SU-DHL-6 (cell line): ENCODE results near the gene CYB5A.

ENCODE experiments used
- H2AFZ ChIP-seq: fragments of 200-600 bp; sonication (generic); 2 replicates; pipeline ENCODE4 v1.6.1; 2014; ENCODE audit warnings: low read depth, mild to moderate bottlenecking, moderate library complexity, mixed read lengths, antibody characterized with exemption, low read length; ENCODE audit not compliant: severe bottlenecking
- H3F3A ChIP-seq: fragments of 200-600 bp; shearing (Covaris generic); 2 replicates; pipeline ENCODE4 v1.6.0; 2016; ENCODE audit warnings: antibody characterized with exemption, mild to moderate bottlenecking; ENCODE audit not compliant: insufficient read depth
- H3K27ac ChIP-seq: fragments of 200-600 bp; sonication (generic); 2 replicates; pipeline ENCODE4 v1.5.1; 2016; ENCODE audit warnings: low read depth, mild to moderate bottlenecking, low read length, moderate library complexity, mixed read lengths
- H3K27me3 ChIP-seq: fragments of 200-600 bp; sonication (generic), shearing (Covaris generic); 2 replicates; pipeline ENCODE4 v1.6.0; 2014; ENCODE audit warnings: mild to moderate bottlenecking, low read length
- H3K36me3 ChIP-seq: fragments of 200-600 bp; sonication (generic); 2 replicates; pipeline ENCODE4 v1.6.1; 2014; ENCODE audit warnings: mild to moderate bottlenecking, low read length, mixed read lengths
- H3K4me2 ChIP-seq: fragments of 300-600, 200-600 bp; shearing (Covaris generic), sonication (generic); 2 replicates; pipeline ENCODE4 v1.6.0; 2014; ENCODE audit warnings: low read length, low read depth, mild to moderate bottlenecking; ENCODE audit not compliant: poor library complexity, severe bottlenecking
- H3K4me3 ChIP-seq: fragments of 200-600 bp; sonication (generic); 2 replicates; pipeline ENCODE4 v1.5.1; 2014; ENCODE audit warnings: antibody characterized with exemption, low read length, mild to moderate bottlenecking, mixed read lengths; ENCODE audit not compliant: insufficient read depth, poor library complexity, severe bottlenecking
- H3K79me2 ChIP-seq: fragments of 200-600 bp; sonication (generic); 2 replicates; pipeline ENCODE4 v1.6.1; 2014; ENCODE audit warnings: mild to moderate bottlenecking, low read length, moderate library complexity; ENCODE audit not compliant: insufficient read depth
- H3K9ac ChIP-seq: fragments of 200-600 bp; sonication (generic); 2 replicates; pipeline ENCODE4 v1.7.0; 2014; ENCODE audit warnings: mild to moderate bottlenecking, low read length
- H3K9me2 ChIP-seq: fragments of 200-600 bp; sonication (generic); replicated peaks from 2 replicates; pipeline ENCODE4 v1.6.1; 2014; ENCODE audit warnings: low read length; ENCODE audit not compliant: insufficient read depth
- H3K9me3 ChIP-seq: fragments of 200-600 bp; sonication (generic); 2 replicates; pipeline ENCODE4 v1.6.1; 2014; ENCODE audit warnings: low read length, mixed read lengths; ENCODE audit not compliant: insufficient read depth
- H4K20me1 ChIP-seq: fragments of 200-600 bp; sonication (generic); 2 replicates; pipeline ENCODE4 v1.6.1; 2014; ENCODE audit warnings: low read depth, mild to moderate bottlenecking, antibody characterized with exemption, low read length, moderate library complexity, mixed read lengths
- EZH2phosphoT487 ChIP-seq: fragments of 200-600 bp; sonication (generic), shearing (Covaris generic); conservative IDR thresholded peaks from 2 replicates; pipeline ENCODE4 v1.6.1; 2018; ENCODE audit warnings: mild to moderate bottlenecking, antibody characterized with exemption, low read length, moderate library complexity, mixed read lengths
- TF ChIP-seq, protein P1 (sequence below): fragments of 200-600 bp; sonication (generic); IDR thresholded peaks from one replicate; pipeline ENCODE4 v1.5.1; 2017; ENCODE audit warnings: antibody characterized with exemption, mild to moderate bottlenecking, low read length, moderate library complexity; ENCODE audit not compliant: insufficient read depth, poor library complexity, severe bottlenecking

CYB5A gene

DNA sequence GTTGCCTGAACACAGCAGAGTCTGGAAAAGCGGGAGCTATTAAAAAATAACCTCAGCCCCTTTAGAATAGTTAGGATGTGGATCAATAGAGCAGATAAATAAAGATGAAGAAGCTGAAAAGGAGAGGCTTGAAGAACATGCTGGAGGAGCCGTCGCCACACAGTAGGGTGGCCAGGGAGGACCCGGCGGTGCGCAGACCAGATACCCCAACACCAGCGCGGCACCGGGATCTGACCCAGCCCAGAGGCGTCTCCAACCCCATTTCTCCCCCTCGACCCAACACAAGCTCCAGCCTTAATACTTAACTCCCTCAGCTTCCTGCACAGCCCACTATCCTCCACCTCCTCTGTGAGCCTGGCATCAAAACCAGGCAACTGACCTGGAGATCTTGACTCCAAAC, 16.0 kb downstream of the CYB5A start:
- TF ChIP-seq, protein P1, sequence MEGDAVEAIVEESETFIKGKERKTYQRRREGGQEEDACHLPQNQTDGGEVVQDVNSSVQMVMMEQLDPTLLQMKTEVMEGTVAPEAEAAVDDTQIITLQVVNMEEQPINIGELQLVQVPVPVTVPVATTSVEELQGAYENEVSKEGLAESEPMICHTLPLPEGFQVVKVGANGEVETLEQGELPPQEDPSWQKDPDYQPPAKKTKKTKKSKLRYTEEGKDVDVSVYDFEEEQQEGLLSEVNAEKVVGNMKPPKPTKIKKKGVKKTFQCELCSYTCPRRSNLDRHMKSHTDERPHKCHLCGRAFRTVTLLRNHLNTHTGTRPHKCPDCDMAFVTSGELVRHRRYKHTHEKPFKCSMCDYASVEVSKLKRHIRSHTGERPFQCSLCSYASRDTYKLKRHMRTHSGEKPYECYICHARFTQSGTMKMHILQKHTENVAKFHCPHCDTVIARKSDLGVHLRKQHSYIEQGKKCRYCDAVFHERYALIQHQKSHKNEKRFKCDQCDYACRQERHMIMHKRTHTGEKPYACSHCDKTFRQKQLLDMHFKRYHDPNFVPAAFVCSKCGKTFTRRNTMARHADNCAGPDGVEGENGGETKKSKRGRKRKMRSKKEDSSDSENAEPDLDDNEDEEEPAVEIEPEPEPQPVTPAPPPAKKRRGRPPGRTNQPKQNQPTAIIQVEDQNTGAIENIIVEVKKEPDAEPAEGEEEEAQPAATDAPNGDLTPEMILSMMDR = no peak
- no peak for TF ChIP-seq EZH2phosphoT487
- H2AFZ ChIP-seq = no peak overlapping the region
- no peak overlapping the region for H3K27ac ChIP-seq
- H3K79me2 ChIP-seq = peaks cover 5% of the 10 kb centered on the region; the same call in 1 of the 2 replicates
- no peaks in the 10 kb centered on the region for H3F3A ChIP-seq
- H4K20me1 ChIP-seq = no peaks in the 10 kb centered on the region
- no peaks in the 10 kb centered on the region for H3K36me3 ChIP-seq
- no peaks in the 10 kb centered on the region for H3K9me2 ChIP-seq
- H3K27me3 ChIP-seq = no peaks in the 10 kb centered on the region
- no peaks in the 10 kb centered on the region for H3K9me3 ChIP-seq
- H3K4me2 ChIP-seq = no peak overlapping the region
- H3K4me3 ChIP-seq = no peak overlapping the region
- H3K9ac ChIP-seq = no peak overlapping the region

DNA sequence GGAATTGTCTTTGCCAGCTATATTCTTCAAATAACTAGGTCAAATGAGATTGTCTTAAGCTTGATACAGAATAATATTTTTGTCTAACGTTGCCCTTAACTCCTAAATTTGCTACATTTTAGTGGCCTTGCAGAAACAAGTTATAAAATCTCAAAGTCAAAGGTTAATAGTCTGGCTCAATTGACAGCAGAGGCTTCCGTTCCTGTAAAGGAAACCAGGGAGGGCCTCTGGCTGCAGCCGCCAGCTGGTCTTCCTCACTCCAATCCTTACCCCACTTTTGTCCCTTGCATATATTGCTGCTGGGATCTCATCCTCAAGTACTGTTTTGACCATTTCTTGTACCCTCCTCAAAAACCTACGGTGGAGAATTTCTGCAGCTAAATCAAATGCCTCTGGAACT, 17.1 kb downstream of the CYB5A start:
- no peaks in the 10 kb centered on the region for H3K9me3 ChIP-seq
- H3K9me2 ChIP-seq = no peaks in the 10 kb centered on the region
- no peak overlapping the region for H2AFZ ChIP-seq
- H3F3A ChIP-seq = no peaks in the 10 kb centered on the region
- TF ChIP-seq, protein P1 = no peak
- no peak for TF ChIP-seq EZH2phosphoT487
- H3K79me2 ChIP-seq = peaks cover 3% of the 10 kb centered on the region; the same call in 1 of the 2 replicates
- H3K4me3 ChIP-seq = no peak overlapping the region
- H3K4me2 ChIP-seq = no peak overlapping the region
- H3K27me3 ChIP-seq = no peaks in the 10 kb centered on the region
- H3K36me3 ChIP-seq = no peaks in the 10 kb centered on the region
- H3K27ac ChIP-seq = no peak overlapping the region
- H4K20me1 ChIP-seq = no peaks in the 10 kb centered on the region
- no peak overlapping the region for H3K9ac ChIP-seq

DNA sequence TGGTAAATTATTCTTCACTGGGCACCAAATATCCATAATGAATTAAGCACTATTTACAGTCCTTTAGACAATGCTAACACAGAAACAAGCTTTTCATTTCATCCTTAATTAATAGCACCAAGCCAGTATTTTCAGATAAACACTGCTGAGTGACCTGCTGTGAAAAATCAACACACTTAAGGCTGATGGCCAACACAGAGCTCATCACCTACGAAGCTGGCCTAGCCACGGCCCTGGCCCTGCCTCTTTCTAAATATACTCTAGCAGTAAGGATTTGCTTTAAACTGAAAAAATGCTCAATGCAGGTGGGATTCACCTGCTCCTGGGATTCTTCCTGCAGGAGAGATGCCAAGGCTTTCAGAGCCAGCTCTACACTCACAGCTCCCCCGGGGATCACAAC, 18.4 kb downstream of the CYB5A start:
- H3K9me3 ChIP-seq = no peaks in the 10 kb centered on the region
- no peaks in the 10 kb centered on the region for H4K20me1 ChIP-seq
- H3K4me2 ChIP-seq = no peak overlapping the region
- no peaks in the 10 kb centered on the region for H3F3A ChIP-seq
- H3K36me3 ChIP-seq = no peaks in the 10 kb centered on the region
- no peak overlapping the region for H2AFZ ChIP-seq
- TF ChIP-seq, protein P1 = no peak
- no peak for TF ChIP-seq EZH2phosphoT487
- H3K79me2 ChIP-seq = peaks cover 2% of the 10 kb centered on the region; the same call in 1 of the 2 replicates
- no peaks in the 10 kb centered on the region for H3K9me2 ChIP-seq
- no peaks in the 10 kb centered on the region for H3K27me3 ChIP-seq
- H3K4me3 ChIP-seq = no peak overlapping the region
- no peak overlapping the region for H3K9ac ChIP-seq
- H3K27ac ChIP-seq = no peak overlapping the region

DNA sequence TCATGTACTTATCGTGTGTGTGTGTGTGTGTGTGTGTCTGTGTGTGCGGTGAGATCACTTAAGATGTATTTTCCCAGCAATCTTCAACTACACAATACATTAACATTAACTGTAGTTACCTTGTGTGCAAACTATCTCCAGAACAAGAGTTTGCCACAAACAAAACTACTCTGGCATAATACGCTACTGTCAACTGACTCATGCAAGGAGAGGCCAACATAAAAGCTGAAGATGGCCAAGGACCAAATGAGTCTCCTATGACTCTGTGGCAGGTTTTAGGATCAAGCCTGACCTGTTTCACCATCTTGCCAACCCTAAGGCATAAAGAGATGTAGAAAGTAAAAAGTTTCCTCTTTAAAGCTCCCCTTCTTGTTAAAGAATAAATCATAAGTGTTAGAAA, 20.1 kb downstream of the CYB5A start:
- no peaks in the 10 kb centered on the region for H3K79me2 ChIP-seq
- H3F3A ChIP-seq = no peaks in the 10 kb centered on the region

More for the DNA sequence above, 20.1 kb downstream of the CYB5A start:
- Histone ChIP-seq H3K4me2 (no peak overlapping the region), H3K27me3 (no peaks in the 10 kb centered on the region), H3K9me2 (no peaks in the 10 kb centered on the region), H3K27ac (no peak overlapping the region), H3K4me3 (no peak overlapping the region), H2AFZ (no peak overlapping the region), H3K36me3 (no peaks in the 10 kb centered on the region), H3K9ac (no peak overlapping the region), H3K9me3 (no peaks in the 10 kb centered on the region), H4K20me1 (no peaks in the 10 kb centered on the region)
- TF ChIP-seq EZH2phosphoT487 = no peak
- TF ChIP-seq, protein P1 = no peak
